ENCODE measurements around the gene TNS3. TPM values are rescaled to one million over a fixed set of nuclear protein-coding genes. Genes with fewer than 3 reads are reported as not detected.

Gene TNS3
- total and polyA plus RNA-seq, 2 donors (not counting 1 experiment from before 2014, with no cell fraction given): 11.4 to 77.5 TPM

- peaks cover 4% of the 10 kb centered on the region for H4K20me1 ChIP-seq (ENCODE audit: control insufficient read depth, insufficient read depth, low read length, poor library complexity, severe bottlenecking)
- no peak overlapping the region for H3K9ac ChIP-seq (ENCODE audit: low read length)
- Mint-ChIP-seq H3K27ac (no peak overlapping the region), H3K9me3 (ENCODE audit: insufficient read depth) (no peaks in the 10 kb centered on the region), H3K4me1 (peaks cover 15% of the 10 kb centered on the region), H3K4me3 (no peak overlapping the region), H3K27me3 (no peaks in the 10 kb centered on the region)
- ATAC-seq (ENCODE audit: low read depth): no peak
- H3K4me1 ChIP-seq (ENCODE audit: control insufficient read depth in 2 of 2, insufficient read depth in 2 of 2, low read length in 2 of 2): no peaks in the 10 kb centered on the region
- H3K79me2 ChIP-seq (ENCODE audit: control insufficient read depth, insufficient read depth, low read length): peaks cover 19% of the 10 kb centered on the region
- H3K9me3 ChIP-seq (ENCODE audit: control extremely low read depth in 1 of 3, control insufficient read depth in 2 of 3, insufficient read depth in 1 of 3, low read length in 2 of 3): no peaks in the 10 kb centered on the region
- 100% methylated on average over 2 of the region's 3 CpGs for WGBS (ENCODE audit: insufficient coverage)
- TF ChIP-seq, protein P1, sequence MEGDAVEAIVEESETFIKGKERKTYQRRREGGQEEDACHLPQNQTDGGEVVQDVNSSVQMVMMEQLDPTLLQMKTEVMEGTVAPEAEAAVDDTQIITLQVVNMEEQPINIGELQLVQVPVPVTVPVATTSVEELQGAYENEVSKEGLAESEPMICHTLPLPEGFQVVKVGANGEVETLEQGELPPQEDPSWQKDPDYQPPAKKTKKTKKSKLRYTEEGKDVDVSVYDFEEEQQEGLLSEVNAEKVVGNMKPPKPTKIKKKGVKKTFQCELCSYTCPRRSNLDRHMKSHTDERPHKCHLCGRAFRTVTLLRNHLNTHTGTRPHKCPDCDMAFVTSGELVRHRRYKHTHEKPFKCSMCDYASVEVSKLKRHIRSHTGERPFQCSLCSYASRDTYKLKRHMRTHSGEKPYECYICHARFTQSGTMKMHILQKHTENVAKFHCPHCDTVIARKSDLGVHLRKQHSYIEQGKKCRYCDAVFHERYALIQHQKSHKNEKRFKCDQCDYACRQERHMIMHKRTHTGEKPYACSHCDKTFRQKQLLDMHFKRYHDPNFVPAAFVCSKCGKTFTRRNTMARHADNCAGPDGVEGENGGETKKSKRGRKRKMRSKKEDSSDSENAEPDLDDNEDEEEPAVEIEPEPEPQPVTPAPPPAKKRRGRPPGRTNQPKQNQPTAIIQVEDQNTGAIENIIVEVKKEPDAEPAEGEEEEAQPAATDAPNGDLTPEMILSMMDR (IDR thresholded peaks at IDR 0.05): no peak
- TF ChIP-seq EZH2 (IDR thresholded peaks at IDR 0.05; ENCODE audit: borderline replicate concordance, insufficient read depth, low read depth, low read length, poor library complexity, severe bottlenecking): no peak
- DNase-seq: no peak
- no peak overlapping the region for H2AFZ ChIP-seq (ENCODE audit: insufficient read depth, low read depth, low read length, poor library complexity, severe bottlenecking)
- H3K36me3 ChIP-seq (replicated peaks in 1 of 2; ENCODE audit: control extremely low read depth in 1 of 2, control insufficient read depth in 1 of 2, extremely low read depth in 1 of 2, insufficient read depth in 2 of 2, low read length in 1 of 2): peaks cover 0 to 4% of the 10 kb centered on the region in 2 experiments
- POLR2A ChIA-PET: no interaction called here
- no peaks in the 10 kb centered on the region for H3K27me3 ChIP-seq (replicated peaks in 1 of 4; ENCODE audit: control extremely low read depth in 1 of 4, control insufficient read depth in 3 of 4, insufficient read depth in 4 of 4, low read length in 3 of 4)
- intact Hi-C loops (cut with micrococcal nuclease): no loop called here
- H3K4me3 ChIP-seq (ENCODE audit: control extremely low read depth in 1 of 5, extremely low read depth in 1 of 5, insufficient read depth in 1 of 5, low read depth in 2 of 5, low read length in 4 of 5): no peak overlapping the region
- H3K27ac ChIP-seq (ENCODE audit: low read length in 2 of 2): no peak overlapping the region
- no peak overlapping the region for H3K4me2 ChIP-seq (replicated peaks; ENCODE audit: low read depth, low read length, poor library complexity, severe bottlenecking)
- CTCF ChIA-PET: no interaction called here
Observed at GRCh38 chr7:47514818-47515217, 67.1 kb downstream of the TNS3 start.

DNA sequence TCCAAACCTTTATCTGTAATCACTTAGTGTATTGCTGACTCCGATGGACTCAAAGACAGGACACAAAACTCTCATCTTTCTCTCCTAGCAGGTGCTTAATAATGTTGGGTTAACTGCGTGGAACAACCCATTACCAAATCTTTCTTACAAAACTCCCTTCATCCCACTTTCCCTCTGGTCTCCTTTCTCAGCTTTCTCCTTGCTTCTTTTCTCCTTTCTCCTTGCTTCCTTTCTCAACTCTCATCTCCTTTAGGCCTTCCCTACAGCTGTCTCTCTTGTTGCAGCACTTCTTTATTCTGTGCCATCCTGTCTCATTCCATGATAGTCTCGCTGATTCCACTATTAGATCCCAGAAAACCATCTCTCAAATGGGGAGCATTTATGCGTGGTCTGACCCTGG lies 67.5 kb downstream of the TNS3 start:
- DNase-seq (no peak), ATAC-seq (ENCODE audit: low read depth) (no peak)
- WGBS (ENCODE audit: insufficient coverage): 89% methylated on average over 4 of the region's 4 CpGs
- CTCF ChIA-PET: interaction anchor here (0.6 to 1.2 kb wide), 2 partner anchors 30 to 71 kb away, joined by 3 read pairs; no protein-coding TSS in a partner anchor
- peaks cover 15% of the 10 kb centered on the region for H3K4me1 Mint-ChIP-seq
- Histone ChIP-seq H3K4me2 (replicated peaks; ENCODE audit: low read depth, low read length, poor library complexity, severe bottlenecking) (no peak overlapping the region), H4K20me1 (ENCODE audit: control insufficient read depth, insufficient read depth, low read length, poor library complexity, severe bottlenecking) (peaks cover 4% of the 10 kb centered on the region), H3K9me3 (ENCODE audit: control extremely low read depth in 1 of 3, control insufficient read depth in 2 of 3, insufficient read depth in 1 of 3, low read length in 2 of 3) (peaks cover 0 to 4% (median 0%) of the 10 kb centered on the region in 3 donors), H3K36me3 (replicated peaks in 1 of 2; ENCODE audit: control extremely low read depth in 1 of 2, control insufficient read depth in 1 of 2, extremely low read depth in 1 of 2, insufficient read depth in 2 of 2, low read length in 1 of 2) (peaks cover 0 to 6% of the 10 kb centered on the region in 2 experiments), H3K4me1 (ENCODE audit: control insufficient read depth in 2 of 2, insufficient read depth in 2 of 2, low read length in 2 of 2) (no peaks in the 10 kb centered on the region), H3K27ac (ENCODE audit: low read length in 2 of 2) (no peak overlapping the region), H2AFZ (ENCODE audit: insufficient read depth, low read depth, low read length, poor library complexity, severe bottlenecking) (no peak overlapping the region), H3K4me3 (ENCODE audit: control extremely low read depth in 1 of 5, extremely low read depth in 1 of 5, insufficient read depth in 1 of 5, low read depth in 2 of 5, low read length in 4 of 5) (no peak overlapping the region), H3K27me3 (replicated peaks in 1 of 4; ENCODE audit: control extremely low read depth in 1 of 4, control insufficient read depth in 3 of 4, insufficient read depth in 4 of 4, low read length in 3 of 4) (no peaks in the 10 kb centered on the region), H3K79me2 (ENCODE audit: control insufficient read depth, insufficient read depth, low read length) (peaks cover 24% of the 10 kb centered on the region), H3K9ac (ENCODE audit: low read length) (no peak overlapping the region)
- intact Hi-C loops (cut with micrococcal nuclease): no loop called here
- no peaks in the 10 kb centered on the region for H3K27me3 Mint-ChIP-seq
- POLR2A ChIA-PET: no interaction called here
- no peaks in the 10 kb centered on the region for H3K9me3 Mint-ChIP-seq (ENCODE audit: insufficient read depth)
- TF ChIP-seq, protein P1 (IDR thresholded peaks at IDR 0.05): no peak
- no peak for TF ChIP-seq EZH2 (IDR thresholded peaks at IDR 0.05; ENCODE audit: borderline replicate concordance, insufficient read depth, low read depth, low read length, poor library complexity, severe bottlenecking)
- H3K4me3 Mint-ChIP-seq: no peak overlapping the region
- H3K27ac Mint-ChIP-seq: no peak overlapping the region

All from B cell (primary cell).